Thymus (tissue), 2 donors: ENCODE results near the gene IFNA1. TPM values are rescaled to one million over a fixed set of nuclear protein-coding genes. Genes with fewer than 3 reads are reported as not detected.

Source experiments
- polyA plus RNA-seq: library from polyadenylated mRNA; stranded (reverse); fragments of 200-250 nt; gene quantifications from one replicate; pipeline ENCODE4 v1.2.3, GENCODE V29; 2013
- total RNA-seq: library from RNA; stranded (reverse); fragments of 120-200 nt; gene quantifications from one replicate; pipeline ENCODE4 v1.2.4, GENCODE V29; 2013
- donor health status: healthy.

The IFNA1 gene
- total and polyA plus RNA-seq, 2 donors: 0.05 TPM; not detected in 1

Other genes starting within 250 kb of the IFNA1 start
- gene IFNA7, start 238.2 kb upstream of the IFNA1 start, total RNA-seq: not detected
- not detected for gene IFNA7, start 238.2 kb upstream of the IFNA1 start, polyA plus RNA-seq
- gene IFNA10, start 233.3 kb upstream of the IFNA1 start, total RNA-seq: not detected
- not detected for gene IFNA10, start 233.3 kb upstream of the IFNA1 start, polyA plus RNA-seq
- not detected for gene IFNA16, start 223.1 kb upstream of the IFNA1 start, total RNA-seq
- gene IFNA16, start 223.1 kb upstream of the IFNA1 start, polyA plus RNA-seq: not detected
- not detected for gene IFNA17, start 212.2 kb upstream of the IFNA1 start, total RNA-seq
- gene IFNA17, start 212.2 kb upstream of the IFNA1 start, polyA plus RNA-seq: not detected
- not detected for gene IFNA14, start 200.4 kb upstream of the IFNA1 start, total RNA-seq
- not detected for gene IFNA14, start 200.4 kb upstream of the IFNA1 start, polyA plus RNA-seq
- not detected for gene IFNA5, start 135.1 kb upstream of the IFNA1 start, total RNA-seq
- gene IFNA5, start 135.1 kb upstream of the IFNA1 start, polyA plus RNA-seq: not detected
- 24.8 TPM for gene KLHL9, start 105.0 kb upstream of the IFNA1 start, total RNA-seq
- 14.4 TPM for gene KLHL9, start 105.0 kb upstream of the IFNA1 start, polyA plus RNA-seq
- gene IFNA6, start 89.6 kb upstream of the IFNA1 start, total RNA-seq: not detected
- gene IFNA6, start 89.6 kb upstream of the IFNA1 start, polyA plus RNA-seq: not detected
- gene IFNA13, start 72.4 kb upstream of the IFNA1 start, total RNA-seq: not detected
- gene IFNA13, start 72.4 kb upstream of the IFNA1 start, polyA plus RNA-seq: 0.02 TPM
- gene IFNA2, start 55.0 kb upstream of the IFNA1 start, total RNA-seq: not detected
- not detected for gene IFNA2, start 55.0 kb upstream of the IFNA1 start, polyA plus RNA-seq
- not detected for gene IFNA8, start 31.3 kb upstream of the IFNA1 start, total RNA-seq
- gene IFNA8, start 31.3 kb upstream of the IFNA1 start, polyA plus RNA-seq: not detected
- 0.09 TPM for gene IFNE, start 41.9 kb downstream of the IFNA1 start, total RNA-seq
- 0.41 TPM for gene IFNE, start 41.9 kb downstream of the IFNA1 start, polyA plus RNA-seq